Measurements from ENCODE around the gene KMT5B.

Gene KMT5B

DNA sequence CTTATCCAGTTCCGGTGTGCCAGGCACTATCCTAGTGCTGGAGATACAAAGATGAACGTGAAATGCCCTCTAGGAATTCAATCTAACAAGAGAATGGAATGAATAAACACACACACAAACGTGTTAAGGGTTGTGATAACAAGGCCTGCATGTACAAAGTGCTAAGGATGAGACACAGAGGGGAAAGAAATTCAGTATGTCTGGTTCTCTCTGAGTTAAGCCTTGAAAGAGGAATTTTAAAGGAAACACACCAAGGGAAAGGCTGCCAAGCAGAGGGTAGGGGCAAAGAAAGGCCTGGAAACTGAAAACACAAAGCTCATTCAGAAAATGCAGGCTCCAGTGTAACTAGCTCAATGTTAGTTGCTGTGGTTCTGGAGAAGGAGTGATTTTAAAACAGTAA is 96.1 kb downstream of the KMT5B start:
- DNase-seq = no peak

DNA sequence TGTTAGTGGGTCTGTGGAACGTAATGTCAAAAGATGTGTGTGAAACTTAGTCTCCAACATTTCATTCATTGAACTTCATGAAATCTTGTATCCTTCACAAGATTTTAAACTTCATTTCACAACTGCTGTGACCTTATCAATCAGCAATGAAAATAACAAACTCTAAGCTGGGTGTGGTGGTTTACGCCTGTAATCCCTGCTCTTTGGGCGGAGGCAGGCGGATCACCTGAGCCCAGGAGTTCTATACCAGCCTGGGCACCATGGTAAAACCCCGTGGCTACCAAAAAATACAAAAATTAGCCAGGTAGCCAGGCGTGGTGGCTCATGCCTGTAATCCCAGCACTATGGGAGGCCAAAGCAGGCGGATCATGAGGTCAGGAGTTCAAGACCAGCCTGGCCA is 97.0 kb downstream of the KMT5B start:
- DNase-seq = no peak

DNA sequence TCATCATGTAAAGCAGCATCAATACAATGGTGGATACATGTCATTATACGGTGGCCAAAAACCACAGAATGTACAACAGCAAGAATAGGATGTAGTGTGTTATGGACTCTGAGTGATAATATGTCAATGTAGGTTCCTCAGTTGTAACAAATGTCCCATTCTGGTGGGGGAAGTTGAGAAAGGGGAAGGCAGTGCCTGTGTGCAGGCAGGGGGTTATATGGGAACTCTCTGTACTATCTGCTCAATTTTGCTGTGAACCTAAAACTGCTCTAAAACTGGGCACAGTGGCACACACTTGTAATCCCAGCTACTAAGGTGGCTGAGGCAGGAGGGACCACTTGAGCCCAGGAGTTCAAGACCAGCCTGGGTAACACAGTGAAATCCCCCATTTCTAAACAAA is 97.8 kb downstream of the KMT5B start:
- DNase-seq = no peak

DNA sequence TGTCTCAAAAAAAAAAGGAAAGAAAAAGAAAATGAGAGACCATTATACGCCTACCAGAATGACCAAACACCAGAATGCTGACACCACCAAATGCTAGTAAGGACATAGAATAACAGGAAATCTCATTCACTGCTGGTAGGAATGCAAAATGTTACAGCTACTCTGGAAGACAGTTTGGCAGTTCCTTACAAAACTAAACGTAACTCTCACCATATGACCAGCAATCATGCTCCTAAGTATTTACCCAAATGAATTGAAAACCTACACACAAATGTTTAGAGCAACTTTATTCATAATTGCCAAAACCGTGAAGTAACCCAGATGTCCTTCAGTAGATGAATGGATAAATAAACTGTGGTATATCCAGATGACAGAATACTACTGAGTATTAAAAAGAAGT is 99.1 kb downstream of the KMT5B start:
- DNase-seq = no peak

DNA sequence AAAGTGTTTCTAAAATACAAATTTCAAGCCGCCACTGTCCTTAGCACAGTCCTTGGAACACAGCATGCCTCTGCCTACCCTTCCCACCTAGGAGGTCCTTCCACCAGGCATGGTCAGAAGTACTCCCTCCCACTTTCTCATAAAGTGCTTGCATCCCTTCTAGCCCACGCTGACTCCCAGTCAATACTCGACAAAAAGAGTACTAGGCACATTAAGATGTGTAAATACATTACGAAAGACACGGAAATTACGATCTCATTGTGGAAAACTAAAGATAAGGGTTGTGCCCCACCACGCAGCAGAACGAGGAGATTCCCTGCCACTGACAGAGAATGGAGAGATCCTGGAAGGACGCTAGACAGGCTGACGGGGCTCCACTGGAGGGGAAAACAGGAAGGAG is 105.4 kb downstream of the KMT5B start:
- DNase-seq = no peak

DNA sequence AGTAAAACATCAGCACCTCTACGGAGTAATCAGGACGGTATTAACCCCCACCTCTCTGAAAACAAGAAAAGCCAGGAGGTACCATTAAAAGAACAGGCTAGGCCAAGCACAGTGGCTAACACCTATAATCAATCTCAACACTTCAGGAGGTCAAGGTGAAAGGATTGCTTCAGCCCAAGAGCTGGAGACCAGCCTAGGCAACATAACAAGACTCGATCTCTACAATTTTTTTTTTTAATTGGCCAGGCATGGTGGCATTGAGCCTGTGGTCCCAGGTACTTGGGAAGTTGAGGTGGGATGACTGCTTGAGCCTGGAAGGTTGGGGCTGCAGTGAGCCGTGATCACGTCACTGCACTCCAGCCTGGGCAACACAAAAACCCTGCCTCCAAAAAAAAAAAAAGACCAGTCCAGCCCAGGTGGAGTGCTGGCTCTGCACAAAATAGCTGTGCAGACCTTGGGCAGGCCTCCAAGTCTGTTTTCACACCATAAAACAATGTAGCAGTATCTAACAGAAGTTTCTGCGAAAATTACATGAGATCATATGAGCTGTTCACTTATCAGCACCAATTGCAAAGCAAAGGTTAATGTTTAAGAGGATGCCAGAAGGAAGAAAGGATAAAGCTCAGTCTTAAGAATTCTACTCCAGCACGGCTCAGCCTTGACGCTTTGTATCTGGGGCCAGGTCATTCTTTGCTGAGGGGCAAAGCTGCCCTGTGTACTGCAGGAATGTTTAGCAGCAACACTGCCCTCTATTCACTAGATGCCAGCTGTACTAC is 106.7 kb downstream of the KMT5B start:
- DNase-seq = no peak

Data from DMS 273 treated with DMSO at 0.1 percent for 48 hours (cell line).